GM12892 (cell line): ENCODE results near the gene UGCG.

ENCODE experiments used
- POLR2A ChIP-seq: IDR thresholded peaks from 2 replicates; pipeline ENCODE4 v1.6.1; 2011; ENCODE audit warnings: low read depth, low read length, control low read depth
- POLR2AphosphoS5 ChIP-seq: IDR thresholded peaks from 2 replicates; pipeline ENCODE4 v1.6.1; 2011; ENCODE audit warnings: low read depth, low read length, control low read depth

GRCh38 chr9:111943200-111943599 is 46.6 kb downstream of the UGCG start:
- TF ChIP-seq POLR2A (no peak), POLR2AphosphoS5 (no peak)
